HG02884 (cell line): Measurements from ENCODE around the gene TTLL10.

Source experiments
- ATAC-seq: cut with Tn5 transposase; IDR thresholded peaks from one replicate; pipeline ENCODE4 v1.9.1; 2021; ENCODE audit warnings: mild to moderate bottlenecking, moderate library complexity; ENCODE audit not compliant: unreplicated experiment

The TTLL10 gene

GRCh38 chr1:1217621-1218523 lies 44.2 kb downstream of the TTLL10 start:
- no peak for ATAC-seq

GRCh38 chr1:1218524-1219200 lies 45.0 kb downstream of the TTLL10 start:
- ATAC-seq = no peak

DNA sequence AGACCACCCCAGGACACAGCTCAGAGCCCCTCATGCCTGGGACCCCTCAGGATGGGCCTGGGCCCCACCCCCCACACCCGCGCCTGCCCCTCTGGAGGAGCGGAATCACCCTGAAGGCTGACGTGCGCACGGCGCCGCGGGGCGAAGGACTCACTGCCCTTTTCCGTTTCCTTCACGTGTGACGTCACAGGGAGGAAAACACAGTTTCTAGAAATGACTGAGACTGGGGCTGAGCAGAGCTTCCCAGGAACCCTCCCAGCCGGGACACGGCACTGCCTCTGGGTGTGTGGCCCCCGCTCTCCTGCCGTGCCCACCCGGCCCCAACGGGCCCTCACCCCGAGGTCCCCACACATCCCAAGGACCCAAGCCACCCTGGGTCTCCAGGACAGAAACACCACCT lies 45.7 kb downstream of the TTLL10 start:
- no peak for ATAC-seq

DNA sequence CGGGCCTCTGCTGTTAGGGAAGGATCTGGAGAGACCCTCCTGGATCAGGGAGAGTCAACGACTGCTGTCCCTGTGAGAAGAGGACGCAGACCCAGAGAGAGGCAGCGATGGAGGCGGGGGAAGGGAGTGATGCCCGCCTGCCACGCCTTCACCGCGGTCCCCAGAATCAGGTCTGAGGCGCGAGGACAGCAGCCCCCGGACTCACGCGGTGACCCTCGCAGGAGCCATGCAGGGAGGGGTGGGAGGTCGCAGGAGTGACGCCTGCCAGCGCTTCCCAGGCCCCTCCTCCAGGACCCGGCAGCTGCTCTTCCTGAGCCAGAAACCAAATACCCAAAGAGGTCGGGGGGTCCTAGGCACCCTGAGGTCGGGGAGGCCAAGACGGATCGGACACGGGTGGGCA lies 46.5 kb downstream of the TTLL10 start:
- no peak for ATAC-seq

DNA sequence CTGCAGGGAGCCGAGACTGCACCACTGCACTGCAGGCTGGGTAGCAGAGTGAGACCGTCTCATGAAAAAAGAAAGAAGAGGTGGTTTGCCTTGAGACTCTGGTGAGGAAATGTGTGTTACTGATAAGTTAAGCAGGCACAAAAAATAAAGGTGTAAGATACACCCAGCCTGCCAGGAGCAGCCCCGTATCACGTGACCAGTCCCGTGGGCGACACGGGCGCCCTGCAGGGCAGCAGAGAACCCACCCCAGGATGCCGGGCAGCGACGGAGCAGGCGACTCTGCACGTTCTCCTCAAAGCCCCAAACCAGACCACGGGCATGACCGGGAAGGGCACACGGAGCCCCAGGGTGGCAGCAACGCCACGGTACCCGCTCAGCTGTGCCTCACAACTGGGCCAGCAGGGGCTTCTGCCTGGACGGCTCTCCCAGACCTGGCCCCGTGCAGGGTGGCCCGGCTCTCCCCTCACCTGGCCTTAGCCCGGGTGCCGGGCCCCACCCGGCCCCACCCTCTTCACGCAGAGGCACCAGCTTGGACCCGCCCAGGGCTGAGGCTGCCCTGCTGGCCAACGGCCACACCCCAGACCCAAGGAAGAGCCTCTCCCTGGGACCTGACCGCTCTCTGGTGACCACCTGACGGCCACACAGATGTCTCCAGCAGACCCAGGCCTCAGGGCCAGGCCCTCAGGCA lies 48.4 kb downstream of the TTLL10 start:
- ATAC-seq = no peak

DNA sequence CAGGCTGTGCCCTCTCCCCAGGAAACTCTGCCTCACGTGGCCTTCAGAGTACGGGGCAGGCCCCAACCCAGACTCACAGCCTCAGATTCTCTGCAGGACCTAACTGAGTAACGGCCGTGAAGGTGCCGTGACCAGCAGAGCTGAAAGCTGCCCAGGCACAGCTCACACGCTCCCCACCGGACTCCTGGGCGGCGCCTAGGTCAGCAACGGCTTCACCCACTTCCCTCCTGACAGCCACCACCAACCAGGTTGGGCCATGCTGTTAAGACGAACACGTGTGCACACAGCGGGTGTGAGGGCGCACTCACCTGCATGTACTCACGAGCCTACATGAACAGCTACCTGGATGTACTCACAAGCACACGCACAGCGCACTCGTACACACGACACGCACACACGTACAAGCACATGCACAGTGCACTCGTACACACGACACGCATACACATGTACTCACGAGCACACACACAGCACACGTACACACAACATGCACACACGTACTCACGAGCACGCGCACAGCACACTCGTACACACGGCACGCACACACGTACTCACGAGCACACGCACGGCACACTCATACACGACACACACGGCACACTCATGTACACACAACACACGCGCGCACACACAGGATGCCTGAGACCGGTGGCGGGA lies 49.0 kb downstream of the TTLL10 start:
- no peak for ATAC-seq

DNA sequence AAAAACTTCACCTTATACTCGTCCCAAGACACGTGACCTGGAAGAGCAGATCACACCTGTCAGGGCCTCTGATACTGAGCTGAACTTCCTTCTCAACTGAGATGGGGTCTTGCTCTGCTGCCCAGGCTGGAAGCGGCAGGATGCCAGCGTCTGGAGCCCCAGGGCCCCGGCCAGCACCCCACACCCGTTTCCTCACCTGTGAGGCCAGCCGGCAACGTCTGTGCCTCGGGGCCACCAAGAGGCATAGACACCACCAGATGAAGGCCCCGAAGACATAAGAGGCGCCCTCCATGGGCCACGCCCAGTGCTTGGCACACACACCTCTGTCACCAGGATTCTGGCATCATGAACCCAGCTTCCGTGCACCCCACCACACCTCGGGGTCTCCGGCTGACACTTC lies 49.6 kb downstream of the TTLL10 start:
- no peak for ATAC-seq

GRCh38 chr1:1223891-1224290 lies 50.2 kb downstream of the TTLL10 start:
- no peak for ATAC-seq

DNA sequence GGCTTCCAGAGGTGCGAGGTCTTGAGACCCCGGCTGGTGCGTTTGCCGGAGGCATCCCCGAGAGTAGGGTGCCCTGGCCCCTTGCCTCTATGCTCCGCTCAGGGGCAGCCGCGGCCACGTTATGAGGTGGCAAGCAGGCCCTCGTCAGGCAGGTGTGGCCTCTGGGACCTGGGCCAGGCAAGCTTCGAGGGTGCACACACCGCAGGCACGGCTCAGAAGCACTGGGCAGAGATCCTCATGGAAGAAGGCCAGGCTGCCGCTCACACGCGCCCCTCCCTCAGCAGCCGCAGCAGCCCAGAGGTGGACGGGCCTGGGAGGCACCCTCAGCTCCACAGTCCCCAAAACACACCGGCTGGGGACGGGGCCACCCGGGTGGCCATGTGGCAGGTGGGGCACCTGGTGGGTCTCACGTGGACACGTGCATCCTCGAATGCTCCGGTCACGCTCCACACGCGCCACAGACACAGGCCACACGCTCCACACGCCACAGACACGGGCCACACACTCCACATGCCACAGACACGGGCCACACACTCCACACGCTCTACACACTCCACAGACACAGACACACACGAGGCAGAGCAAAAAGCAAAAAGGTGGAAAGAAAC lies 51.7 kb downstream of the TTLL10 start:
- no peak for ATAC-seq

DNA sequence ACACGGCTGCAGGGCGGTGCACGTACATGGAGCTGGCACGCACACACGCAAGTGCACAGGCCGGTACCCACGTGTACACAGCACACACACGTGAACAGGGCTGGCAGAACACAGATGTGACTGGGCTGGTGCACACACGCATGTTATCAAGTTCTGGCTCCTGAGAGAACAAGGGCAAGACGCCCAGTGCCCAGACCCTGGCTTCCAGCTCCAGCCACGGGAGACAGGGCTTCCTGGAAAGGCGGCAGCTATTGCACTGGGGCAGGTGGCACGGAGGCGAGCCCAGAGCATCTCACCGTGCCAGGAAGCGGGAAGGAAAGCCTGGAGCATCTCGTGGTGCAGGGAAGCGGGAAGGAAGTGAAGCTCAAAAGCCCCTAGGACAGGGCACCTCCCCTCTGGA lies 52.2 kb downstream of the TTLL10 start:
- no peak for ATAC-seq

- no peak for ATAC-seq
Observed at GRCh38 chr1:1226566-1227362, 53.1 kb downstream of the TTLL10 start.

GRCh38 chr1:1227386-1227785 lies 53.7 kb downstream of the TTLL10 start:
- ATAC-seq = no peak

DNA sequence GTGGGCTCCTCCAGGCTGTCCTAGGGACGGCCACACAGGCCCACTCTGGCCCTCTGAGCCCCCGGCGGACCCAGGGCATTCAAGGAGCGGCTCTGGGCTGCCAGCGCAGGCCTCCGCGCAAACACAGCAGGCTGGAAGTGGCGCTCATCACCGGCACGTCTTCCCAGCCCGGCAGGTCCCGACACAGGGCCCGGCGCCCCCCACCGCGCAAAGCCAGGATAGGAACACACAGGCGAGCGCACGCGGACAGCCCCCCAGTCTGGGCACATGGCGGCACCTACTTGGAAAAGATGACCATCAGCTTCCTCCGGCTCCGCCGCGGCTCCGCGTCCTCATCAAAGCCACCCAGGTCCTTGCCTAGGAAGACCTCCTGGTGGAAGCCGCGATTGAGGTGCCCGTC lies 54.5 kb downstream of the TTLL10 start:
- no peak for ATAC-seq

DNA sequence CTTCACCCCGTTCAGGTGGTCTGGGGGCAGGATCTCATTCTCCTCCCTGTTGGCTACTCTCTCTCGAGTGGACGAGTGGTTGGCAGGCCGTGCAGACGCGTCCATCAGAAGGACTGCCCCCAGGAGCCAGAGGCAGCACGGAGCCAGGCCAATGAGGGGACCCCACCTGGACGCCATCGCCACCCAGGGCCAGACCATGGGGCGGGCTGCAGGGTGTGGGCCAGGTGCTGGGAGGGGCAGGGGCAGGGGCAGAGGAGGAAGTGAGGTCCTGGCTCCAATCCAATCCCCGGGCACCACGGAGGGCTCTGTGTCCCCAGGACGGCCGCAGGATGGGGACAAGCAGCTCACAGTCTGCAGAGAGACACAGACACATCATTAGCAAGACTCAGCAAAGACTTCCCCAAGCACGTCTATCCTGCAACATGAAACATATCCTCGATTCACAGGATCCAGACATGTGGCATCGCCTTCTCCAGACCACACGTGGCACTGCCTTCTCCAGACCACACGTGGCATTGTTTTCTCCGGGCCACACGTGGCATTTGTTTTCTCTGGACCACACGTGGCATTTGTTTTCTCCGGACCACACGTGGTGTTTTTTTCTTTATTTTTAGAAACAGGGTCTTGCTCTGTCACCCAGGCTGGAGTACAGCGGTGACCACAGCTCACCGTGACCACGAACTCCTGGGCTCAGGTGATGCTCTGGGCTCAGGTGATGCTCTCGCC lies 55.1 kb downstream of the TTLL10 start:
- no peak for ATAC-seq

- ATAC-seq = no peak
Observed at GRCh38 chr1:1229770-1230169, 56.1 kb downstream of the TTLL10 start.

DNA sequence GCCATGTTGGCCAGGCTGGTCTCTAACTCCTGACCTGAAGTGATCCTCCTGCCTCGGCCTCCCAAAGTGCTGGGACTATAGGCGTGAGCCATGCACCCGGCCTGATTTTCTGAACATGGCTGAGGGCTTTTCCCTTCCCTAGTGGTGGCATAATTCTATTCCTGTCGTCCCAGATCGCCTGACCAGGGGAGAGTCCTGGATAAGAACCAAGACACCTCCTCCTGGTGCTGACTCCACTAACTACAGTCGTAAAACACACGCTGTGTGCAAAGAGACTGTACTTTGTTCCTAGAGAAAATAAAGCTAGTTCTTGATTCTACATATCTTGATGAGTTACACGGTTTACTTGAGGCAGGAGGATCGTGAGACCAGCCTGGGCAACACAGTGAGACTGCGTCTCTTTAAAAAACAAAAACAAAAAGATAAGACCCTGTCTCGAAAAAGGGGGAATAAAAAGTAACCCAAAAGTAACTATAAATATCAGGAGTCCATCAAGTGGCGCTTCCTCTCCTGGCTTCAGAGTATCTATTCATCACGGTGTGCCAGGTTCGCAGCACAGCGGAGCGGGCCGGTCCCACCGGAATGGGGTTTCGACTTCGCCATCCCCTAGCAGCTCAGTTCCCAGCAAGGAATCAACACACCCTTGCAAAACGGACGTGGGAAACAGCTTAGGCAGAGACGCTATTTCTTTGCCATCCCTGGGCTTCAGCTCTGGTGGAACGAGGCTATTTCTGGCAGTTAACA lies 57.1 kb downstream of the TTLL10 start:
- no peak for ATAC-seq

- peak; percentile 88 for ATAC-seq
Observed at GRCh38 chr1:1231400-1232207, 57.9 kb downstream of the TTLL10 start, which contains the start of gene SDF4. TSS of gene SDF4 (minus strand) at chr1:1232001. CDS start at chr1:1228772, 3,229 bp downstream.
